ENCODE measurements around the gene H6PD. TPM values are rescaled to one million over a fixed set of nuclear protein-coding genes. Genes with fewer than 3 reads are reported as not detected.
A peak's percentile ranks its signal among the peaks of the same experiment; 100 is the strongest.

The H6PD gene
- total RNA-seq, 1 donor from 2014 or later, result 36.2 TPM

DNA sequence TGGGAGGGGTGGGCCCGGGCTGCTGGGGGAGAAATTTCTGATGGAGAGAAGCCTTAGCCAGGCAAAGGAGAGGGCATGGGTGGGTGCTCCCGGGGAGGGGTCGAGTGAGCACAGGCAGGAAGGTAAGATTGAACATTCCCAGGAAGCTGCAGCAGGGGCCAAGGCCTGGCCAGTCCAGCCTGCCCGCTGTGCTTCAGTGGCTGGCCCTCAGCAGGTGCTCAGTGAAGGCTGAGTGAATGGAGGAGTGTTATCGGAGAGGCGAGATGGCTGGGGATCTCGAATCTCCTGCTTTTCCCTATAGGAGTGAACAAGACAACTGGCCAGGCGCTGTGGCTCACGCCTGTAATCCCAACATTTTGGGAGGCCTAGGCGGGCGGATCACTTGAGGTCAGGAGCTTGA is 79.0 kb downstream of the H6PD start:
- no peaks in the 10 kb centered on the region for H3K36me3 Mint-ChIP-seq (ENCODE audit: insufficient read depth)
- H3K9me3 Mint-ChIP-seq (ENCODE audit: low read depth), result no peaks in the 10 kb centered on the region
- H3K4me1 Mint-ChIP-seq (ENCODE audit: low read depth), result no peaks in the 10 kb centered on the region
- H3K27ac Mint-ChIP-seq, result no peak overlapping the region
- TF ChIP-seq, protein P1, sequence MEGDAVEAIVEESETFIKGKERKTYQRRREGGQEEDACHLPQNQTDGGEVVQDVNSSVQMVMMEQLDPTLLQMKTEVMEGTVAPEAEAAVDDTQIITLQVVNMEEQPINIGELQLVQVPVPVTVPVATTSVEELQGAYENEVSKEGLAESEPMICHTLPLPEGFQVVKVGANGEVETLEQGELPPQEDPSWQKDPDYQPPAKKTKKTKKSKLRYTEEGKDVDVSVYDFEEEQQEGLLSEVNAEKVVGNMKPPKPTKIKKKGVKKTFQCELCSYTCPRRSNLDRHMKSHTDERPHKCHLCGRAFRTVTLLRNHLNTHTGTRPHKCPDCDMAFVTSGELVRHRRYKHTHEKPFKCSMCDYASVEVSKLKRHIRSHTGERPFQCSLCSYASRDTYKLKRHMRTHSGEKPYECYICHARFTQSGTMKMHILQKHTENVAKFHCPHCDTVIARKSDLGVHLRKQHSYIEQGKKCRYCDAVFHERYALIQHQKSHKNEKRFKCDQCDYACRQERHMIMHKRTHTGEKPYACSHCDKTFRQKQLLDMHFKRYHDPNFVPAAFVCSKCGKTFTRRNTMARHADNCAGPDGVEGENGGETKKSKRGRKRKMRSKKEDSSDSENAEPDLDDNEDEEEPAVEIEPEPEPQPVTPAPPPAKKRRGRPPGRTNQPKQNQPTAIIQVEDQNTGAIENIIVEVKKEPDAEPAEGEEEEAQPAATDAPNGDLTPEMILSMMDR (IDR thresholded peaks at IDR 0.05; ENCODE audit: unreplicated experiment), result no peak
- no peak overlapping the region for H3K4me3 Mint-ChIP-seq (ENCODE audit: low read depth)
- H3K27me3 Mint-ChIP-seq, result no peaks in the 10 kb centered on the region
- no peak for DNase-seq (ENCODE audit: low spot score, unreplicated experiment)

DNA sequence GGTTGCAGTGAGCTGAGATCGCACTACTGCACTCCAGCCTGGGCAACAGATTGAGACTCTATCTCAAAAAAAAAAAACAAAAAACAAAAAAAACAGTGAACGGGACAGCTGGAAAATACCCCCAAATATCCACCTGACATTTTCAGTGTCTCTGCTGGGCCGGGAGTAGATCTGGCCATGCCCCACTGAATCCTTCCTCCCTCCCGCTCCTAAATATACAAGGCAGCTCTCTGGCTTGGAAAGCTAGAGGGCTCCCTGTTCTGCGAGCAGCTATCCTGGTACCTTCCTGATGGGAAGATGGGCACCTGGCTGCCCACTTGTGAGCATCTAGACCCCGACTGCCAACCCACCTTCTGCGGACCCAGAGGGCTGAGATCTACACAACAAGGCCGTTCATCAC is 79.5 kb downstream of the H6PD start:
- no peaks in the 10 kb centered on the region for H3K36me3 Mint-ChIP-seq (ENCODE audit: insufficient read depth)
- no peaks in the 10 kb centered on the region for H3K9me3 Mint-ChIP-seq (ENCODE audit: low read depth)
- DNase-seq (ENCODE audit: low spot score, unreplicated experiment), result no peak
- no peaks in the 10 kb centered on the region for H3K27me3 Mint-ChIP-seq
- no peaks in the 10 kb centered on the region for H3K4me1 Mint-ChIP-seq (ENCODE audit: low read depth)
- TF ChIP-seq, protein P1 (IDR thresholded peaks at IDR 0.05; ENCODE audit: unreplicated experiment), result no peak
- no peak overlapping the region for H3K27ac Mint-ChIP-seq
- no peak overlapping the region for H3K4me3 Mint-ChIP-seq (ENCODE audit: low read depth)

DNA sequence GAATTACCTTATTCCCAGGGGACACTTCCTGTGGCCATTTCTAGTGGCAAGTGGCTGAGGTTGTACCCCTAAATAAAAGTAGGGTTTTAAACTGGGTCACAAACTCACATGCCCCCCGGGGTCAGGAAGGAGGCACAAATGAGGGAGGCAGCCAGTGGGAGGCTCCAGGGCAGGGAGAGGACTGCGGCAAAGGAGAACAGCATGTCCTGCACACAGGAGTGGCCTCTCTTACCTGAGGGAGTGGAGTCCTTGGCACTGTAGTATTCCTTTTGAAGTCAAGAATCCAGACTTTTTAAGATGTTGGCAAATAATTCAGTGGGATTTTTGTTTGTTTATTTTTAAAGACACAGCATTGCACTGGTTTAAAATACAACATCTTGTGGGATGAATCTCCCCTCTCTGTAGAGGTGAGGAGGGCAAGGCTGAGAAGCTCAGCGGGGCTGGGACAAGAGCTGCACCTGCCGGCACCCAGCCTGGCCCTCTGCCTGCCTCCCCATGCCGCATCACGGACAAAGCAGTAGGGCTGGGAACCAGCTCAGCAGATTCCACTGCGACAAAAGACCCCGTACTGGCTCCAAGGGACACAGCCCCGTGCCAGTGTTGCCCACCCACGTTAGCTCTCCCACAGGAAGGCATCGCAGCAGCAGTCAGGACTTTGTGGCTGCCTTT is 80.3 kb downstream of the H6PD start:
- DNase-seq (ENCODE audit: low spot score, unreplicated experiment), result no peak
- Mint-ChIP-seq H3K27me3 (no peaks in the 10 kb centered on the region), H3K4me1 (ENCODE audit: low read depth) (no peaks in the 10 kb centered on the region), H3K9me3 (ENCODE audit: low read depth) (no peaks in the 10 kb centered on the region), H3K27ac (no peak overlapping the region), H3K4me3 (ENCODE audit: low read depth) (no peak overlapping the region), H3K36me3 (ENCODE audit: insufficient read depth) (no peaks in the 10 kb centered on the region)
- TF ChIP-seq, protein P1 (IDR thresholded peaks at IDR 0.05; ENCODE audit: unreplicated experiment), result no peak

DNA sequence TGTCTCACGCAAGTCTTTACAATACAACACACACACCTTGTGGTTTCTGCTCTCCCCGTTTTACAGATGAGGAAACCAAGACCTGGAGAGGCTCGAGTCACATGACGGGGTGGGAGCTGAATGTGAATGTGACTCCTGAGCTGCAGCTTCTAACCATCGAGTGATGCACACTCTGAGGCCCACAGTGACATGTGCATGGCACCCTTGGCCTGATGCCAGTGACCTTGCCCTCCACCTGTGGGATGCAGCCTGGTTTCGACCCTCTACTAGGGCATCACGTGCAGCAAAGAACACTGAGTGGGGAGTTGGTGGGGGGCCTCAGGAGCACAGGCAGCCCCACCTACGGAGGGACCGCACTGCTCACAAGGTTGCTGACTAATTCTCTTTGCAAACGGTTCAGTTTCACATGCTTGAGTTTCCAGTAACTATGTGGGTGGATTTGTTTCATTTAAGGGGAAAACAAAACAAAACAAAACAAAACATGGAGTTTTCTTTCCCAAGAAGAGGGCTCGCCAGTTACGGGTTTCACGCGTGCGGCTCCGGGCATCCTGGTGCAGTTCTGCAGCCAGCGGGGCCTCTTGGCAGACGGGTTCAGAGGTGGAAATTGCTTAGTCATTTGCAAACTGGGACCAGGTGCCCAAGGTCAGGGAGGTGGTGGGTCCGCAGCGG is 81.0 kb downstream of the H6PD start:
- Mint-ChIP-seq H3K36me3 (ENCODE audit: insufficient read depth) (no peaks in the 10 kb centered on the region), H3K27ac (peak overlapping the region; percentile 18), H3K4me3 (ENCODE audit: low read depth) (no peak overlapping the region), H3K27me3 (peaks cover 6% of the 10 kb centered on the region), H3K4me1 (ENCODE audit: low read depth) (peaks cover 6% of the 10 kb centered on the region), H3K9me3 (ENCODE audit: low read depth) (no peaks in the 10 kb centered on the region)
- DNase-seq (ENCODE audit: low spot score, unreplicated experiment), result no peak
- TF ChIP-seq, protein P1 (IDR thresholded peaks at IDR 0.05; ENCODE audit: unreplicated experiment), result no peak

DNA sequence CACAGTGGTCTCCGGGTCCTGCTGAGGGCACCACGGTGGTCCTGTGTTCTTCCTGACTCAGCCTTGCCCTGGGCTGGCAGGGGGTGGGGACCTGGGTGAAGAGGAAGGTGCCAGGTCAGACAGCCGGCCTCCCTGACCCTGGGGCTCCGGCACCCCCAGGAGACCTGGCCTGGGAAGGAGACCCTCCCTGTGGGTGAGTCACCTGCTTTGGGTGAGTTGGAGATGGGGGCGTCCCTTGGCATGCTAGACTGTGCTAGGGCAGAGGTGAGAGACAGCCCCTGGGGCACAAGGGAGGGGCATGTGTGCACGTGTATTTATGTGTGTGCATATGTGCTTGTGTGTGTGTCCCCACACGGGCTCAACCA is 81.5 kb downstream of the H6PD start:
- Mint-ChIP-seq H3K27me3 (peaks cover 6% of the 10 kb centered on the region), H3K36me3 (ENCODE audit: insufficient read depth) (no peaks in the 10 kb centered on the region), H3K4me3 (ENCODE audit: low read depth) (no peak overlapping the region), H3K4me1 (ENCODE audit: low read depth) (peaks cover 10% of the 10 kb centered on the region), H3K9me3 (ENCODE audit: low read depth) (no peaks in the 10 kb centered on the region), H3K27ac (no peak overlapping the region)
- no peak for DNase-seq (ENCODE audit: low spot score, unreplicated experiment)
- TF ChIP-seq, protein P1 (IDR thresholded peaks at IDR 0.05; ENCODE audit: unreplicated experiment), result no peak
